ENCODE data around the gene AFG1L. TPM values are rescaled to one million over a fixed set of nuclear protein-coding genes. Genes with fewer than 3 reads are reported as not detected.

The AFG1L gene
- total RNA-seq, 1 experiment from 2014 or later, result 7.9 TPM

- TF ChIP-seq ZNF232 (CRISPR knock-in tag; IDR thresholded peaks at IDR 0.05) (no peak), AFF4 (CRISPR knock-in tag; IDR thresholded peaks at IDR 0.05; ENCODE audit: borderline replicate concordance) (no peak), SOX15 (CRISPR knock-in tag; IDR thresholded peaks at IDR 0.05) (no peak), NR3C1 (CRISPR knock-in tag; conservative IDR thresholded peaks at IDR 0.05; ENCODE audit: low read depth) (no peak), ZNF671 (CRISPR knock-in tag; IDR thresholded peaks at IDR 0.05) (no peak)
These were observed 255.4 kb downstream of the AFG1L start (continued) for GRCh38 chr6:108550256-108550655.

- no peak for TF ChIP-seq TEAD1 (CRISPR knock-in tag; IDR thresholded peaks at IDR 0.05)
- no peak for TF ChIP-seq CREB1 (CRISPR knock-in tag; IDR thresholded peaks at IDR 0.05)
- TF ChIP-seq FOXJ3 (CRISPR knock-in tag; IDR thresholded peaks at IDR 0.05; ENCODE audit: borderline replicate concordance), result no peak
- no peak for TF ChIP-seq PRRX2 (CRISPR knock-in tag; IDR thresholded peaks at IDR 0.05)
- no peak for TF ChIP-seq HMGXB4 (CRISPR knock-in tag; IDR thresholded peaks at IDR 0.05)
- no peak for TF ChIP-seq RORB (CRISPR knock-in tag; IDR thresholded peaks at IDR 0.05)
- TF ChIP-seq CTCF (IDR thresholded peaks at IDR 0.05), result no peak
- TF ChIP-seq ZNF416 (CRISPR knock-in tag; IDR thresholded peaks at IDR 0.05), result no peak
- no peak for TF ChIP-seq ZNF512 (CRISPR knock-in tag; IDR thresholded peaks at IDR 0.05; ENCODE audit: borderline replicate concordance)
- no peak for TF ChIP-seq ZNF317 (CRISPR knock-in tag; IDR thresholded peaks at IDR 0.05; ENCODE audit: borderline replicate concordance, low read depth)
- POLR2A ChIA-PET, result no interaction called here
- CTCF ChIA-PET, result interaction anchor here (1.3 kb wide), 1 partner anchor 14 kb away, joined by 3 read pairs; no protein-coding TSS in a partner anchor
- no peak overlapping the region for H3K27ac Mint-ChIP-seq
- H3K4me1 Mint-ChIP-seq, result peaks cover 7% of the 10 kb centered on the region
- H3K36me3 Mint-ChIP-seq, result no peaks in the 10 kb centered on the region
- ATAC-seq (no peak), DNase-seq (ENCODE audit: low spot score) (no peak)
- H3K9me3 Mint-ChIP-seq, result no peaks in the 10 kb centered on the region
- peaks cover 32% of the 10 kb centered on the region for H3K27me3 Mint-ChIP-seq (ENCODE audit: low read depth)
- H3K4me3 Mint-ChIP-seq, result no peak overlapping the region
These were observed 260.7 kb downstream of the AFG1L start for GRCh38 chr6:108555399-108556052.
